GM12878 (cell line): ENCODE data around the gene MXI1. TPM values are rescaled to one million over a fixed set of nuclear protein-coding genes. Genes with fewer than 3 reads are reported as not detected.

Source experiments
- ESRRA ChIP-seq: IDR thresholded peaks from 2 replicates; pipeline ENCODE4 v1.6.1; 2012; ENCODE audit warnings: mild to moderate bottlenecking, low read length, improper control_type of control experiment
- FOXK2 ChIP-seq: fragments of 450-650 bp; IDR thresholded peaks from 2 replicates; pipeline ENCODE4 v1.6.1; 2017; ENCODE audit warnings: mild to moderate bottlenecking, moderate library complexity
- GABPA ChIP-seq: IDR thresholded peaks from 2 replicates; pipeline ENCODE4 v1.6.1; 2014; ENCODE audit warnings: antibody characterized with exemption, low read depth, mild to moderate bottlenecking, inconsistent platforms
- JUNB ChIP-seq: IDR thresholded peaks from 2 replicates; pipeline ENCODE4 v1.6.1; 2016; ENCODE audit warnings: antibody characterized with exemption, mild to moderate bottlenecking
- MTA2 ChIP-seq: fragments of 450-650 bp; IDR thresholded peaks from 2 replicates; pipeline ENCODE4 v1.6.1; 2016; ENCODE audit warnings: low read depth, mild to moderate bottlenecking, moderate library complexity
- NFXL1 ChIP-seq: fragments of 450-650 bp; IDR thresholded peaks from 2 replicates; pipeline ENCODE4 v1.6.1; 2017; ENCODE audit warnings: antibody characterized with exemption, mild to moderate bottlenecking, borderline replicate concordance
- PML ChIP-seq: IDR thresholded peaks from 2 replicates; pipeline ENCODE4 v1.6.1; 2012; ENCODE audit warnings: low read length, inconsistent platforms
- POU2F2 ChIP-seq: IDR thresholded peaks from 3 replicates; pipeline ENCODE4 v1.6.1; 2011; ENCODE audit warnings: low read depth, mild to moderate bottlenecking, low read length, borderline replicate concordance
- RAD51 ChIP-seq: fragments of 450-650 bp; IDR thresholded peaks from 2 replicates; pipeline ENCODE4 v1.6.1; 2016; ENCODE audit warnings: moderate library complexity, mild to moderate bottlenecking, inconsistent platforms
- SIX5 ChIP-seq: IDR thresholded peaks from 2 replicates; pipeline ENCODE4 v1.6.1; 2011; ENCODE audit warnings: mild to moderate bottlenecking, low read depth, low read length, moderate library complexity; ENCODE audit not compliant: severe bottlenecking
- SKIL ChIP-seq: fragments of 450-650 bp; IDR thresholded peaks from 2 replicates; pipeline ENCODE4 v1.6.1; 2017; ENCODE audit warnings: mild to moderate bottlenecking, low read depth, inconsistent platforms; ENCODE audit not compliant: poor library complexity, severe bottlenecking
- SPI1 ChIP-seq: IDR thresholded peaks from 2 replicates; pipeline ENCODE4 v1.6.1; 2011; ENCODE audit warnings: low read depth, mild to moderate bottlenecking, low read length, moderate library complexity, borderline replicate concordance; ENCODE audit not compliant: insufficient read depth
- SREBF2 ChIP-seq: IDR thresholded peaks from 2 replicates; pipeline ENCODE4 v1.6.1; 2012; ENCODE audit warnings: mild to moderate bottlenecking, low read length
- SUZ12 ChIP-seq: fragments of 200-600 bp; sonication (generic); IDR thresholded peaks from one replicate; pipeline ENCODE4 v1.6.1; 2018; ENCODE audit warnings: antibody characterized with exemption, mild to moderate bottlenecking; ENCODE audit not compliant: unreplicated experiment
- ZBTB40 ChIP-seq: fragments of 450-650 bp; IDR thresholded peaks from 2 replicates; pipeline ENCODE4 v1.6.1; 2016; ENCODE audit warnings: mild to moderate bottlenecking, moderate library complexity, borderline replicate concordance
- polyA plus RNA-seq, 11 experiments: library from polyadenylated mRNA; depleted of rRNA in 4 of 11; unstranded in 6 of 11; stranded (reverse) in 5 of 11; fragments of >200 nt; fragmentation: Nextera tagmentation in 4 of 11; fragmentation: Illumina TruSeq in 1 of 11; extraction: Ambion mirVana in 4 of 11; extraction: Trizol in 1 of 11; gene quantifications; 1 replicate in 1 of 11; 2 replicates in 10 of 11; pipeline versions ENCODE4 v1.2.1 to v1.2.3, GENCODE V29; 2011 to 2016; ENCODE audit warnings: inconsistent platforms in 2 of 11, missing spikeins in 2 of 11, low read depth in 1 of 11
- total RNA-seq, 4 experiments: library from RNA; depleted of rRNA in 3 of 4; stranded (reverse); fragments of >200 nt in 3 of 4; fragmentation: Illumina TruSeq in 1 of 4; extraction: Trizol in 1 of 4; gene quantifications; 2 replicates each; pipeline versions ENCODE4 v1.2.1 to v1.2.3, GENCODE V29; 2013 to 2021
- TF ChIP-seq, protein P1 (sequence below): fragments of 450-650 bp; IDR thresholded peaks from 2 replicates; pipeline ENCODE4 v1.6.1; 2017; ENCODE audit warnings: low read depth, mild to moderate bottlenecking, moderate library complexity
- TF ChIP-seq, protein P2 (sequence below): fragments of 150-350 bp; IDR thresholded peaks from 2 replicates; pipeline ENCODE4 v1.6.1; 2016; ENCODE audit warnings: low read depth, low read length

MXI1 gene
- total and polyA plus RNA-seq, 10 of the 15 experiments (the other 5 are each of a cell fraction or from before 2014, with no cell fraction given), result 0.23 to 8.0 (median 0.41) TPM

- TF ChIP-seq FOXK2, result no peak
- TF ChIP-seq RAD51, result peak; percentile 96
- TF ChIP-seq SIX5, result no peak
- no peak for TF ChIP-seq JUNB
- TF ChIP-seq SREBF2, result no peak
- TF ChIP-seq SPI1, result peak; percentile 32; the same call in 1 of the 2 replicates
- TF ChIP-seq GABPA, result peak; percentile 79
- TF ChIP-seq ESRRA, result no peak
- no peak for TF ChIP-seq SUZ12
- no peak for TF ChIP-seq SKIL
- TF ChIP-seq, protein P1, sequence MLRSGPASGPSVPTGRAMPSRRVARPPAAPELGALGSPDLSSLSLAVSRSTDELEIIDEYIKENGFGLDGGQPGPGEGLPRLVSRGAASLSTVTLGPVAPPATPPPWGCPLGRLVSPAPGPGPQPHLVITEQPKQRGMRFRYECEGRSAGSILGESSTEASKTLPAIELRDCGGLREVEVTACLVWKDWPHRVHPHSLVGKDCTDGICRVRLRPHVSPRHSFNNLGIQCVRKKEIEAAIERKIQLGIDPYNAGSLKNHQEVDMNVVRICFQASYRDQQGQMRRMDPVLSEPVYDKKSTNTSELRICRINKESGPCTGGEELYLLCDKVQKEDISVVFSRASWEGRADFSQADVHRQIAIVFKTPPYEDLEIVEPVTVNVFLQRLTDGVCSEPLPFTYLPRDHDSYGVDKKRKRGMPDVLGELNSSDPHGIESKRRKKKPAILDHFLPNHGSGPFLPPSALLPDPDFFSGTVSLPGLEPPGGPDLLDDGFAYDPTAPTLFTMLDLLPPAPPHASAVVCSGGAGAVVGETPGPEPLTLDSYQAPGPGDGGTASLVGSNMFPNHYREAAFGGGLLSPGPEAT, result peak; percentile 81
- TF ChIP-seq NFXL1, result no peak
- TF ChIP-seq, protein P2, sequence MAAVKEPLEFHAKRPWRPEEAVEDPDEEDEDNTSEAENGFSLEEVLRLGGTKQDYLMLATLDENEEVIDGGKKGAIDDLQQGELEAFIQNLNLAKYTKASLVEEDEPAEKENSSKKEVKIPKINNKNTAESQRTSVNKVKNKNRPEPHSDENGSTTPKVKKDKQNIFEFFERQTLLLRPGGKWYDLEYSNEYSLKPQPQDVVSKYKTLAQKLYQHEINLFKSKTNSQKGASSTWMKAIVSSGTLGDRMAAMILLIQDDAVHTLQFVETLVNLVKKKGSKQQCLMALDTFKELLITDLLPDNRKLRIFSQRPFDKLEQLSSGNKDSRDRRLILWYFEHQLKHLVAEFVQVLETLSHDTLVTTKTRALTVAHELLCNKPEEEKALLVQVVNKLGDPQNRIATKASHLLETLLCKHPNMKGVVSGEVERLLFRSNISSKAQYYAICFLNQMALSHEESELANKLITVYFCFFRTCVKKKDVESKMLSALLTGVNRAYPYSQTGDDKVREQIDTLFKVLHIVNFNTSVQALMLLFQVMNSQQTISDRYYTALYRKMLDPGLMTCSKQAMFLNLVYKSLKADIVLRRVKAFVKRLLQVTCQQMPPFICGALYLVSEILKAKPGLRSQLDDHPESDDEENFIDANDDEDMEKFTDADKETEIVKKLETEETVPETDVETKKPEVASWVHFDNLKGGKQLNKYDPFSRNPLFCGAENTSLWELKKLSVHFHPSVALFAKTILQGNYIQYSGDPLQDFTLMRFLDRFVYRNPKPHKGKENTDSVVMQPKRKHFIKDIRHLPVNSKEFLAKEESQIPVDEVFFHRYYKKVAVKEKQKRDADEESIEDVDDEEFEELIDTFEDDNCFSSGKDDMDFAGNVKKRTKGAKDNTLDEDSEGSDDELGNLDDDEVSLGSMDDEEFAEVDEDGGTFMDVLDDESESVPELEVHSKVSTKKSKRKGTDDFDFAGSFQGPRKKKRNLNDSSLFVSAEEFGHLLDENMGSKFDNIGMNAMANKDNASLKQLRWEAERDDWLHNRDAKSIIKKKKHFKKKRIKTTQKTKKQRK, result no peak
- peak; percentile 93 for TF ChIP-seq POU2F2
- peak; percentile 79; the same call in 1 of the 2 replicates for TF ChIP-seq PML
- TF ChIP-seq ZBTB40, result peak; percentile 74; the same call in 1 of the 2 replicates
- TF ChIP-seq MTA2, result no peak
Observed at GRCh38 chr10:110304780-110305421, 97.5 kb downstream of the MXI1 start, which contains the start of gene SMNDC1 (continued).
